DOHH2 (cell line): ENCODE measurements around the gene OBSCN.

Source experiments
- EZH2phosphoT487 ChIP-seq: fragments of 200-600 bp; sonication (generic); IDR thresholded peaks from 2 replicates; pipeline ENCODE4 v1.6.1; 2017; ENCODE audit warnings: borderline replicate concordance, mild to moderate bottlenecking, antibody characterized with exemption, low read length, moderate library complexity, mixed read lengths
- TF ChIP-seq, protein P1 (sequence below): fragments of 200-600 bp; sonication (generic); IDR thresholded peaks from one replicate; pipeline ENCODE4 v1.5.1; 2014; ENCODE audit warnings: antibody characterized with exemption, mild to moderate bottlenecking, low read depth, low read length; ENCODE audit not compliant: poor library complexity, severe bottlenecking

DNA sequence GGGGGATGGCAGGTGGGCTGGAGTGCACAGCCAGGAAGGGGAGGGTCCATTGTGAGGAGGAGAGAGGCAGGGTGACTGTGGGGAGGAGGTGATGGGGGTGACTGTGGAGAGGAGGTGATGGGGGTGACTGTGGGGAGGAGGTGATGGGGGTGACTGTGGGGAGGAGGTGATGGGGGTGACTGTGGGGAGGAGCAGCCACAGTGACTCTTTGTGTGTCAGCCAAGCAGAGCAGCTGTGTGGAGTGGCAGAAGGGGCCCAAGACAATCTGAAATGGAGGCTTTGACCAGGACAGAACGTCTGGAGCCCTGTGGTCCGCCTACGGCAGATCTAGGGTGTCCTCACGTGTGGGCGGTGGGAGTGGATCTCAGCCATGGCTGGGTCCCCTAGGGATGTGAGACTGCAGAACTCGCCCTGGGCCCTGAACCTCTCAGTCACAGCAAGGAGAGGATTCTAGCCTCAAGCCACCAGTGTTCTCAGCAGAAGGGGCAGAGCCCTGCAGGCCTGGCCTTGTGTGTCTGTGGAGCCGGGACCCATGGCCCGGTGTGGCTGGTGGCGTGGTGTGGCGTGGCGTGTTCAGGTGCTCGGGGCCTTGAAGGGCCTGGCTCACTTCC, 81.5 kb downstream of the OBSCN start:
- TF ChIP-seq, protein P1, sequence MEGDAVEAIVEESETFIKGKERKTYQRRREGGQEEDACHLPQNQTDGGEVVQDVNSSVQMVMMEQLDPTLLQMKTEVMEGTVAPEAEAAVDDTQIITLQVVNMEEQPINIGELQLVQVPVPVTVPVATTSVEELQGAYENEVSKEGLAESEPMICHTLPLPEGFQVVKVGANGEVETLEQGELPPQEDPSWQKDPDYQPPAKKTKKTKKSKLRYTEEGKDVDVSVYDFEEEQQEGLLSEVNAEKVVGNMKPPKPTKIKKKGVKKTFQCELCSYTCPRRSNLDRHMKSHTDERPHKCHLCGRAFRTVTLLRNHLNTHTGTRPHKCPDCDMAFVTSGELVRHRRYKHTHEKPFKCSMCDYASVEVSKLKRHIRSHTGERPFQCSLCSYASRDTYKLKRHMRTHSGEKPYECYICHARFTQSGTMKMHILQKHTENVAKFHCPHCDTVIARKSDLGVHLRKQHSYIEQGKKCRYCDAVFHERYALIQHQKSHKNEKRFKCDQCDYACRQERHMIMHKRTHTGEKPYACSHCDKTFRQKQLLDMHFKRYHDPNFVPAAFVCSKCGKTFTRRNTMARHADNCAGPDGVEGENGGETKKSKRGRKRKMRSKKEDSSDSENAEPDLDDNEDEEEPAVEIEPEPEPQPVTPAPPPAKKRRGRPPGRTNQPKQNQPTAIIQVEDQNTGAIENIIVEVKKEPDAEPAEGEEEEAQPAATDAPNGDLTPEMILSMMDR: no peak
- no peak for TF ChIP-seq EZH2phosphoT487
